HG03139 (cell line): ENCODE measurements around the gene RFX3.

Experiments
- ATAC-seq: cut with Tn5 transposase; IDR thresholded peaks from one replicate; pipeline ENCODE4 v1.9.1; 2021; ENCODE audit not compliant: unreplicated experiment

The RFX3 gene

DNA sequence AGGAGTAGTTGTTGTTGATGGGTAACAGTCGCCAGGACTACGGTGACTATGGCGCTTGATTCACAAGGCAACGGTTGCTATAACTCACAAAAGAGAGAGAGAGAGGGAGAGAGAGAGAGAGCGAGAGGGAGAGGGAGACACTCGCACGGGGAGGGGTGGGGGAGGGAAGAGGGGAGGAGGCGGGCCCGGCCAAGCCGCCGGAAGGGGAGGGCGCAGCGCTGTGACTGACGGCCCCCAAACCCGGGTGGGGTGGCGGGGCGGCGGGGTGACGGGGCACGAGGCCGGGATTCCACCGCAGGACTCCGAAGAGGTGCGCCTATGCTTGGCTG, at the start of gene RFX3:
Gene RFX3, minus strand, starts transcription at position 166 of the 329 bp plus-strand sequence. CDS start 130,413 bp downstream, outside the sequence.
- ATAC-seq: peak; percentile 41

- no peak for ATAC-seq
Measured at GRCh38 chr9:3571500-3571899, 45.7 kb upstream of the RFX3 start.

DNA sequence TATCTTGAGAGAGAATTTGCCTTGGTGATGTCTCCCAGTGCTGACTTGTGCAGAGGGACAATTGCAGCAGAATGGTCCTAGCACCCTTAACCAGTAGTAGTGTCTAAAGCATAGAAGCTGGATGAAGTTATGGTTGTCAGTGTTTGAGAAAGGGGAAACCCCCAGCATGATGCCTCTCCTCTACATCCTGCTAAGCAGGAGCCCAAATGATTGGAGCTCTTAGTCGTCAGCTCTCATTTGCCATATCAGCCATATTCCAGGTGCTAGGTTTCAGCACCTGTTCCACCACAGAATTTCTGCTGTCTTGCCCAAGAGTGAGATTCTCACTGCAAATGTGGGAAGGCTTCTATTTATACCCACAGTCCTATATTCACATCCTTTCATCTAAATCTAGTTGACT, 43.7 kb upstream of the RFX3 start:
- no peak for ATAC-seq

DNA sequence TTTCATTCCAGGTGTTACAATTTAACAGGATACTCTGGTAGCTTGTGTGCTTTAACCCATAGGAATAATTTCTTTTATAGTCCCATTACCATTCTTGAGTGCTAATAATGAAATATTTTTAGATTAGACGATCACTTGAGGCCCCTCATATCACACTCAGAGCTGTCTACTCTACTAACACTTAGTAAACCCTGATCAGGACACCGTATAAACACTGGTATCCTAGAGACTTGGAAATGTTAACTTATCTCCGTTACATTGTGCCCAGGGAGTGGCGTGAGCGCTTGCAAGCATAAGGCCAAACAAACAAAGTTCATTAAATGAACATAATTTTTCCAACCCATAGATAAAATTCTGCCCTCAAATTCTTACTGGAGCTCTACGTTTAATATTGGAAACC, 42.2 kb upstream of the RFX3 start:
- no peak for ATAC-seq

DNA sequence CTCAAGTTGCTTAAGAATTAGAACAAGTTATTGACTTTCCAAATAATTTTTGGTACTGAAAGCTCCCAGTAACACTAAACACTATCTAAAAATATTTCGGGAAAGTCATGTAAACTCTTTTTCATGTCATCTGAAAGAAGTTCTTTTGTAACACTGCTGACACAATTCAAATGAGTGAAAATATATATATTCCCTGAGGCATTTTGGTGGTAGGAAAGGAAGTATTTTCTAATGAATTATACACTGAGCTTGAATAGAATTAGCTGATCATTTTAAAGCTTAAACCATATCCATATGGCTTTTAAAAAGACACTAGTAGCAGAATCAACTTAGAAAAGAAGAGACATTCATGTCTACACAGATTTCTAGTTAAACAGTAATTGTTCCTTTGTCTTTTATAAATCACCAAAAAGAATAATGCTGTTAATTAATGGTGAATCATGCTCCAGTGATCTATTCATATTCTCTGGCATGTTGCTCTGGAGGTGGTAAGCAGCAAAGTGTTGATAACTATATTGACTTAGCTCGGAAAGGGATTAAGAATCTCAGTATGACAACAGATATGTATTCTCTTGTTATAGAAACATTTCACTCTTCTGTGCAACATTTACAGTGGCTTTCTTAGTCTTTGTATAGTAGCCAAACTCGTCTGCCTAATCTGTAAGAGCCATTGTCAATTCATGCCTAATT, 27.4 kb upstream of the RFX3 start:
- no peak for ATAC-seq

DNA sequence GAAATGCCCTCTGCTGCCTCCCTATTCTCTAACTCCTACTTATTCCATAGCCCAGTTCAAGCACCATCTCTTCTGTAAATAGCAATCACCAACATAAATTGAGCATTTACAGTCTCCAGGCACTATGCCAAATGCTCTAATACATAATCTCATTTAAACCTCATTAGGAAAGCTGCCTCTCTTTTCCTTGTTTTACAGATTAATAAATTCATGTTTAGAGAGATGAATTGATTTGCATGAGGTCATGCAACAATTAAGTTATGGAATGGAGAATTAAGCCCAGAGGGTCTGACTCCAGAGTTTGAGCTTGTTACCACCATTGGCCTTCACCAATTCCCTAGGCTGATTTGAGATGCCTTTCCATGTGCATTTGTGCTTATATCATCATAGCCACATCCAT, 23.4 kb upstream of the RFX3 start:
- ATAC-seq: no peak

GRCh38 chr9:3548648-3549047, 22.8 kb upstream of the RFX3 start:
- ATAC-seq: no peak

- no peak for ATAC-seq
Measured at GRCh38 chr9:3541206-3541605, 15.4 kb upstream of the RFX3 start.

DNA sequence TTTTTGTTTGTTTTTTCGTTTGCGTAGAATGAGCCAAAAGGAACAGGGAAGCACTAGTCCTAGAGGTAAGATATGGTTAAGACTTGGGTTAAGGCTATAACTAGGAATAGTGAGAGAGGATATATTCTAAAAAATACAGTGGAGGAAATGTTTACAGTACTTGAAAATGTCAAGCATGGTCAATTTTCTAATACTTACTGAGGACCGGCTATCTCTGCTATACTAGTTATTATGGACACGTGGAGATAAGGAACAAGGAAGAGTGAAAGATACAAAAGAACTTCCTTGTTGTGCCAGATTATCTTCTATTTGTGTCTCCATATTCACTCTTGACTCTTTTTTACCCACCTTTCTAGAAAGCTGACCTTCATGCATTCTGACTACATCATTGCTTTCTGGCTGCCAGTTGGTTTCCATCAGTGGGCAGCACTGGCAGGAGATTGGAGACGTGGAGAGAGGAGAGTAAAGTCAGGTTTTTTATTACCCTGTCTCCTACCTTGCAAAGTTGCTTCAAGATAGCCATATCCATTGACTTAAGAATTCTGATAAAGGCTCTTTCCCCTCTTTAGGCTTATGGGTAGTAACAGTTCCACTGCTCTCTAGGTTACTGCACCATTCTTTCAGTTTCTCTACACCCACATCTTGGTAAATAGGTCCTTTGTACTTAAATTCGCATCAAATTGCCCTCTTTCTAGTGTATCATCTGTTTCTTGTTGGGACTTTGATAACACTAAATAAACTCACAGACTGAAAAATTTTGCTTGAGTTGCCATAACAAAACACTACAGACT, 9.0 kb upstream of the RFX3 start:
- ATAC-seq: no peak

DNA sequence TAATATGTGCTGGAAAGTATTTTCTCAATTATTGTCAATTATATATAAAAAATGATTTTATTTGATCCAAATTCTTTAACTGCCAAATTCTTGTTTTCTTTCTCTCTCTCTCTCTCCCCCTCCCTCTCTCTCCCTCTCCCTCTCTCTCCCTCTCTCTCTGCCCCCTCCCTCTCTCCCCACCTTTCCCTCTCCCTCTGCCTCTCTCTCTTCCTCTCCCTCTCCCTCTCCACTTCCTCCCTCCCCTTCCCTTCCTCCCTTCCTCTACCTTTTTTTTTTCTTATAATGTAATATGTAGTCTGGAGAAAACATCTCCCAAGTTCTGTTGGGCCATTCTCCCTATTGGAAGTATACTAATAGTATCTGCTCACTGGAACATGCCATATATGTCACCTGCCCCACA, 6.4 kb upstream of the RFX3 start:
- no peak for ATAC-seq

- ATAC-seq: no peak
Measured at GRCh38 chr9:3528451-3528850, 2.6 kb upstream of the RFX3 start.

- ATAC-seq: peak; percentile 1
Measured at GRCh38 chr9:3526997-3527940, 1.5 kb upstream of the RFX3 start.

GRCh38 chr9:3526165-3526996, 580 bp upstream of the RFX3 start:
- ATAC-seq: peak; percentile 50

- no peak for ATAC-seq
Measured at GRCh38 chr9:3525096-3525835, 535 bp downstream of the RFX3 start.

DNA sequence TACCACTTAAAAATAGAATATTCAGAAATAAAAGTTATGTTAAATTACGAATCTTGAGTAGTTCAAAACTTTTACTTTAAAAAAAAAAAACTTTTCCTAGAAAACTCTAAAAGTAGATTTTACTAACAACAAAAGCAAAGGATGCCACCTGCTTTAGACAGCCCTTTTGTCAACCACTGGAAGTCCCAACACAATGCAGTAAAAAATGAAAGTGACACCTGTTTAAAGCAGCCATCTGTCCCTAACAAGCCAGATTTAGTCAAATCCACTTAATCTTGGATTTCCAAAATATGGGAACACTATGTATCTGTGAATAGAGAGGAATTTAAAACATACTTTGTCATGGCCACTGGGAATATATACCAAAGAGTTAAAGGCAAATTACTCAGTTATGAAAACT, 3.8 kb downstream of the RFX3 start:
- no peak for ATAC-seq

DNA sequence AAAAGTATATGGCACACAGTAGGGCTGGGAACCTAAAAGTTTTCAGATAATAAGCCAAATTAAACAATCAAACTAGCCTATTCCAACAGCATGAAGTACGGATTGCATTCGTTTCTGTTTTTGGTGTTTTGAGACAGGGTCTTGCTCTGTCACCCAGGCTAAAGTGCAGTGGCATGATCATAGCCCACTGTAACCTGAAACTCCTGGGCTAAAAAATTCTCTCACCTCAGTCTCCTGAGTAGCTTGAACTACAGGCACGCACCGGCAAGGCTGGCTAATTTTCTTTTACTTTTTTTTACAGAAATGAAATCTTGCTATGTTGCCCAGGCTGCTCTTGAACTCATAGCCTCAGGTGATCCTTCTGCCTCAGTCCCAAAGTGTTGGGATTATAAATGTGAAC, 5.2 kb downstream of the RFX3 start:
- ATAC-seq: no peak

GRCh38 chr9:3517377-3518048, 8.3 kb downstream of the RFX3 start:
- no peak for ATAC-seq

DNA sequence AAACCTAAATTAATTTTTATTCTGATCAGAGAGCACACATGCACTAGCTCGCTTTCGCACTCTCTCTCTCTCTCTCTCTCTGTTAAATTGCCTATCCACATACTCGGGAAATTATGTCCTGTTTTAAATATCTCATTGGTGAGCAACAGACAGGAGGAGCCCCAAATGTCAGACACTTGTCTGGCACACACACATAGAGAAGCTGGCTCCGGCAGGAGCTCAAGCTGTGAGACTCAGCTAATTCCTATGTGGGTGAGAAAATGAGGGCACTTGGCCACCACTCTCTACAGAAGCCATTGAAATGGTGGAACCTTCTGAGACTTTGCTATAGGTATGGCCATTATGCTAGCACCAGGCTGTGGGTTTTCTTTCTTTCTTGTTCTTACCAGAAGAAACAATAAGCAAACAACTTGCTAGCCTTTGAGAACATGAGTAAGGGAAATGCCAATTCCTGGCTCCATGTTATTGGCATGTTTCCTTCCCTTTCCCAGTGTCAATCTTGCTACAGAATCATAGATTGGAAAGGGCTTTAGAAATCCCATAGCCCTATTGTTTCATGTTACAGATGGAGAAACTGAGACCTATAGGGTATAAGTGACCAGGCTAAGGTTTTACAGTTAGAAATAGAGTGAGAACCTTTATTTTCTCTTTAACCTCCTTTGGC, 9.0 kb downstream of the RFX3 start:
- no peak for ATAC-seq

DNA sequence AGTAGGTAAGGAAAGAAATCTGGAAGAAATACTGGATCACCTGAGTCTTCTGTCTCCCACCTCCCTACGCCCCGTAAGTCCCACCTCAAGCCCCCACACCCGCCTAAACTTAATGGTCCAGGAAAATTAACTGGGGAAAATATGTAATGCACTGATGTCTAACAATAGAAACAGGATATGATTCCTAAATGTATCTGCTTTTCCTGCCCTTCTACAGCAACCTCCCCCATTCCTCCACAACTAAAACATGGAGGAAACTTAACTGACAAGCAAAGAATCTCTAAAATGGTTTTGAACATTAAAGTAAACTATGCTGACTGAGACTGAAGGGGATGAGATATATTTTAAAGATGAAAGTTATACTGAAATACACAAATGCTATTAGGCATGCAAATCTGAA, 10.4 kb downstream of the RFX3 start:
- ATAC-seq: no peak
